Esophagus muscularis mucosa (tissue), 4 donors: ENCODE data around the gene OIP5. TPM values are rescaled to one million over a fixed set of nuclear protein-coding genes. Genes with fewer than 3 reads are reported as not detected.
"Not testable (repeated sequence)": the region's sequence is repeated elsewhere in the genome, so short reads cannot be mapped to it uniquely, and the experiment has no call there.

Experiments
- DNase-seq: peaks from one replicate; pipeline ENCODE4 v3.0.0-alpha.2; 2017; ENCODE audit errors: extremely low spot score
- H3K27ac ChIP-seq, 4 donors: fragments of 200-600 bp; sonication (generic); replicated peaks in 1 of 4; 1 replicate in 3 of 4; 2 replicates in 1 of 4; pipeline ENCODE4 v1.5.1; 2016 to 2019; ENCODE audit warnings: mild to moderate bottlenecking in 1 of 4
- H3K27me3 ChIP-seq, 4 donors: fragments of 200-600 bp; sonication (generic); one replicate each; pipeline versions ENCODE4 v1.5.1 to v1.6.0; 2016 to 2019
- H3K36me3 ChIP-seq, 4 donors: fragments of 200-600 bp; sonication (generic); one replicate each; pipeline ENCODE4 v1.5.1; 2016 to 2019
- H3K4me1 ChIP-seq, 4 donors: fragments of 200-600 bp; sonication (generic); one replicate each; pipeline ENCODE4 v1.5.1; 2016 to 2019
- H3K4me3 ChIP-seq, 4 donors: fragments of 200-600 bp; sonication (generic); 1 replicate in 2 of 4; 2 replicates in 2 of 4; pipeline ENCODE4 v1.5.1; 2016 to 2019; ENCODE audit warnings: mild to moderate bottlenecking in 4 of 4, moderate library complexity in 1 of 4
- H3K9me3 ChIP-seq, 4 donors: fragments of 200-600 bp; sonication (generic); 1 replicate in 3 of 4; 2 replicates in 1 of 4; pipeline ENCODE4 v1.5.1; 2016 to 2019
- CTCF ChIP-seq, 3 experiments: fragments of 200-600 bp in 2 of 3; fragments of 450-650 bp in 1 of 3; sonication (generic) in 2 of 3; IDR thresholded peaks; one replicate each; pipeline ENCODE4 v1.5.1; 2017 to 2019; ENCODE audit warnings: antibody characterized with exemption in 3 of 3, mild to moderate bottlenecking in 2 of 3, moderate library complexity in 1 of 3
- EP300 ChIP-seq: sonication (generic); formaldehyde crosslinking; IDR thresholded peaks from one replicate; pipeline ENCODE4 v1.6.1; 2017; ENCODE audit warnings: antibody characterized with exemption
- POLR2A ChIP-seq: fragments of 450-650 bp; IDR thresholded peaks from one replicate; pipeline ENCODE4 v1.6.1; 2017; ENCODE audit warnings: antibody characterized with exemption, moderate library complexity, mild to moderate bottlenecking, low read depth
- POLR2AphosphoS5 ChIP-seq, 2 donors: sonication (generic); formaldehyde crosslinking; IDR thresholded peaks; one replicate each; pipeline ENCODE4 v1.6.1; 2017; ENCODE audit warnings: antibody characterized with exemption in 2 of 2
- WGBS: methylation state at CpG from one replicate; pipeline ENCODE4 v1.1.5; 2018; 5-methylcytosine and 5-hydroxymethylcytosine counted together
- intact Hi-C: fragments of 100-400 bp; cut with DNase I; formaldehyde crosslinking; loops from one replicate; pipeline ENCODE4 v1.15.1; 2023
- total RNA-seq, 4 donors: library from RNA; depleted of rRNA; stranded (reverse); fragments of >200 nt; gene quantifications; one replicate each; pipeline versions ENCODE4 v1.1.0 to v1.2.1, GENCODE V29; 2016

OIP5 gene
- total RNA-seq, 4 donors from 2014 or later = 0.39 TPM; not detected in 3

- 69% methylated on average over 6 of the region's 6 CpGs for WGBS
- peaks cover 39 to 73% (median 51%) of the 10 kb centered on the region in 4 donors for H3K36me3 ChIP-seq
- DNase-seq = no peak
- H3K27me3 ChIP-seq = no peaks in the 10 kb centered on the region
- no peaks in the 10 kb centered on the region for H3K9me3 ChIP-seq
- peaks cover 0 to 10% (median under 1%) of the 10 kb centered on the region in 4 donors for H3K4me1 ChIP-seq
- TF ChIP-seq POLR2A (no peak), EP300 (no peak), POLR2AphosphoS5 (IDR thresholded peaks at IDR 0.05) (no peak), CTCF (IDR thresholded peaks at IDR 0.05) (no peak)
- H3K4me3 ChIP-seq = no peak overlapping the region
- intact Hi-C loops = no loop called here
- no peak overlapping the region for H3K27ac ChIP-seq
Observed at GRCh38 chr15:41263891-41264351, 68.5 kb downstream of the OIP5 start.

- Histone ChIP-seq H3K9me3 (no peaks in the 10 kb centered on the region), H3K27me3 (no peaks in the 10 kb centered on the region), H3K36me3 (peaks cover 43 to 78% (median 54%) of the 10 kb centered on the region in 4 donors), H3K27ac (no peak overlapping the region), H3K4me1 (peaks cover 0 to 10% (median 3%) of the 10 kb centered on the region in 4 donors), H3K4me3 (no peak overlapping the region)
- no peak for DNase-seq
- intact Hi-C loops = no loop called here
- WGBS = 96% methylated on average over 8 of the region's 8 CpGs
- TF ChIP-seq EP300 (no peak), POLR2AphosphoS5 (IDR thresholded peaks at IDR 0.05) (no peak), POLR2A (no peak)
Observed at GRCh38 chr15:41262571-41262970, 69.8 kb downstream of the OIP5 start.

- H3K36me3 ChIP-seq = peaks cover 39 to 65% (median 45%) of the 10 kb centered on the region in 4 donors
- intact Hi-C loops, DNase-seq, H3K27me3 ChIP-seq, H3K27ac ChIP-seq, H3K4me3 ChIP-seq, H3K9me3 ChIP-seq: not testable (repeated sequence)
- H3K4me1 ChIP-seq = peaks cover 0 to 10% (median 3%) of the 10 kb centered on the region in 4 donors
- whole genome bisulfite sequencing = 97% methylated on average over 7 of the region's 7 CpGs
Observed at GRCh38 chr15:41260924-41261323, 71.5 kb downstream of the OIP5 start.

GRCh38 chr15:41259546-41260189, 72.7 kb downstream of the OIP5 start:
- no peak for TF ChIP-seq EP300
- no peak for TF ChIP-seq POLR2A
- no peak for TF ChIP-seq CTCF (IDR thresholded peaks at IDR 0.05)
- TF ChIP-seq POLR2AphosphoS5 (IDR thresholded peaks at IDR 0.05) = no peak
- Histone ChIP-seq H3K27me3 (no peaks in the 10 kb centered on the region), H3K4me3 (no peak overlapping the region), H3K4me1 (peaks cover 0 to 10% (median 3%) of the 10 kb centered on the region in 4 donors), H3K36me3 (peaks cover 26 to 63% (median 37%) of the 10 kb centered on the region in 4 donors), H3K27ac (no peak overlapping the region), H3K9me3 (no peaks in the 10 kb centered on the region)
- intact Hi-C loops = no loop called here
- no peak for DNase-seq
- WGBS = 81% methylated on average over 12 of the region's 12 CpGs

Other genes with a start within 250 kb of the OIP5 start
- 10 to 100 TPM; 22.4 to 28.7 (median 24.0) TPM for gene INO80, start 216.3 kb downstream of the OIP5 start, total RNA-seq
- gene EXD1, start 101.8 kb downstream of the OIP5 start, total RNA-seq = not detected
- gene CHP1, start 101.3 kb downstream of the OIP5 start, total RNA-seq = 100 to 1,000 TPM in 1 of 4 donors, 10 to 100 TPM in 3; 67.3 to 108 (median 94.5) TPM
- 1 to 10 TPM in 3 of 4 donors, under 1 TPM in 1; 0.42 to 5.5 (median 1.5) TPM for gene NUSAP1, start 290 bp upstream of the OIP5 start, total RNA-seq
- 10 to 100 TPM; 18.3 to 23.8 (median 21.0) TPM for gene NDUFAF1, start 69.9 kb upstream of the OIP5 start, total RNA-seq
- gene RTF1, start 84.5 kb upstream of the OIP5 start, total RNA-seq = 10 to 100 TPM; 31.5 to 37.7 (median 35.9) TPM
- 1 to 10 TPM in 1 of 4 donors, under 1 TPM in 3; 0.83 to 2.5 (median 0.97) TPM for gene ITPKA, start 161.3 kb upstream of the OIP5 start, total RNA-seq
- gene LTK, start 181.2 kb upstream of the OIP5 start, total RNA-seq = 1 to 10 TPM in 1 of 4 donors, under 1 TPM in 2, not detected in 1; 0.33 to 2.4 (median 0.69) TPM
- 10 to 100 TPM; 11.2 to 46.6 (median 28.0) TPM for gene RPAP1, start 211.7 kb upstream of the OIP5 start, total RNA-seq
- gene TYRO3, start 226.6 kb upstream of the OIP5 start, total RNA-seq = 1 to 10 TPM; 4.6 to 8.7 (median 7.1) TPM